ENCODE data around the gene VIL1. TPM values are rescaled to one million over a fixed set of nuclear protein-coding genes. Genes with fewer than 3 reads are reported as not detected.

The VIL1 gene
- total RNA-seq, 1 experiment from 2014 or later = 3.0 TPM

DNA sequence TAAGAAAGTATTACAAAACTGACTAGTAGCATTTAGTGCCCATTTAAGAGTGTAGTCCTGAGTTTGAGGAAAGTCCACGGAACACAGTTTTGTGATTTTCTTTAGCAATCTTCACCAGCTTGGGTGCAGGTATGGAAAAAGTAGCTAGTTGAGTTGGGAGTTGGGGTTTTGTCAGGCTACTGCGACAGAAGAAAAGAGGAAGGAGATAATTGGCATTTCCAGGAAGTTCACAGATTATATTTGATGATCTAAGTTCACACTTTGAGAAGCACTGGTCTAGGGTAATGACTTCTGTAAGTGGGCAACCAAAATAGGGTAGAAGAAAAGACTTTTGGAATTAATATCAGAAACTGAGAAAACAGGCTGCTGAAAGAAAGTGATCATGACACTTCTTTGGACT is 52.1 kb downstream of the VIL1 start:
- POLR2A ChIA-PET = no interaction called here
- Mint-ChIP-seq H3K36me3 (peaks cover 35% of the 10 kb centered on the region), H3K27ac (no peak overlapping the region), H3K4me1 (no peaks in the 10 kb centered on the region), H3K4me3 (no peak overlapping the region), H3K27me3 (ENCODE audit: low read depth) (no peaks in the 10 kb centered on the region), H3K9me3 (no peaks in the 10 kb centered on the region)
- TF ChIP-seq, protein P1, sequence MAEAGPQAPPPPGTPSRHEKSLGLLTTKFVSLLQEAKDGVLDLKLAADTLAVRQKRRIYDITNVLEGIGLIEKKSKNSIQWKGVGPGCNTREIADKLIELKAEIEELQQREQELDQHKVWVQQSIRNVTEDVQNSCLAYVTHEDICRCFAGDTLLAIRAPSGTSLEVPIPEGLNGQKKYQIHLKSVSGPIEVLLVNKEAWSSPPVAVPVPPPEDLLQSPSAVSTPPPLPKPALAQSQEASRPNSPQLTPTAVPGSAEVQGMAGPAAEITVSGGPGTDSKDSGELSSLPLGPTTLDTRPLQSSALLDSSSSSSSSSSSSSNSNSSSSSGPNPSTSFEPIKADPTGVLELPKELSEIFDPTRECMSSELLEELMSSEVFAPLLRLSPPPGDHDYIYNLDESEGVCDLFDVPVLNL (CRISPR knock-in tag; IDR thresholded peaks at IDR 0.05; ENCODE audit: borderline replicate concordance, low read depth) = no peak
- no peak for TF ChIP-seq NFE2L1 (CRISPR knock-in tag; IDR thresholded peaks at IDR 0.05)
- TF ChIP-seq ZNF121 (CRISPR knock-in tag; IDR thresholded peaks at IDR 0.05) = no peak
- TF ChIP-seq, protein P2, sequence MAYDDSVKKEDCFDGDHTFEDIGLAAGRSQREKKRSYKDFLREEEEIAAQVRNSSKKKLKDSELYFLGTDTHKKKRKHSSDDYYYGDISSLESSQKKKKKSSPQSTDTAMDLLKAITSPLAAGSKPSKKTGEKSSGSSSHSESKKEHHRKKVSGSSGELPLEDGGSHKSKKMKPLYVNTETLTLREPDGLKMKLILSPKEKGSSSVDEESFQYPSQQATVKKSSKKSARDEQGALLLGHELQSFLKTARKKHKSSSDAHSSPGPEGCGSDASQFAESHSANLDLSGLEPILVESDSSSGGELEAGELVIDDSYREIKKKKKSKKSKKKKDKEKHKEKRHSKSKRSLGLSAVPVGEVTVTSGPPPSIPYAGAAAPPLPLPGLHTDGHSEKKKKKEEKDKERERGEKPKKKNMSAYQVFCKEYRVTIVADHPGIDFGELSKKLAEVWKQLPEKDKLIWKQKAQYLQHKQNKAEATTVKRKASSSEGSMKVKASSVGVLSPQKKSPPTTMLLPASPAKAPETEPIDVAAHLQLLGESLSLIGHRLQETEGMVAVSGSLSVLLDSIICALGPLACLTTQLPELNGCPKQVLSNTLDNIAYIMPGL (CRISPR knock-in tag; IDR thresholded peaks at IDR 0.05) = no peak
- no peak for TF ChIP-seq ZNF416 (CRISPR knock-in tag; IDR thresholded peaks at IDR 0.05)
- TF ChIP-seq TEAD1 (CRISPR knock-in tag; IDR thresholded peaks at IDR 0.05) = no peak
- TF ChIP-seq, protein P3, sequence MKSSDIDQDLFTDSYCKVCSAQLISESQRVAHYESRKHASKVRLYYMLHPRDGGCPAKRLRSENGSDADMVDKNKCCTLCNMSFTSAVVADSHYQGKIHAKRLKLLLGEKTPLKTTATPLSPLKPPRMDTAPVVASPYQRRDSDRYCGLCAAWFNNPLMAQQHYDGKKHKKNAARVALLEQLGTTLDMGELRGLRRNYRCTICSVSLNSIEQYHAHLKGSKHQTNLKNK (CRISPR knock-in tag; IDR thresholded peaks at IDR 0.05) = no peak
- TF ChIP-seq, protein P4, sequence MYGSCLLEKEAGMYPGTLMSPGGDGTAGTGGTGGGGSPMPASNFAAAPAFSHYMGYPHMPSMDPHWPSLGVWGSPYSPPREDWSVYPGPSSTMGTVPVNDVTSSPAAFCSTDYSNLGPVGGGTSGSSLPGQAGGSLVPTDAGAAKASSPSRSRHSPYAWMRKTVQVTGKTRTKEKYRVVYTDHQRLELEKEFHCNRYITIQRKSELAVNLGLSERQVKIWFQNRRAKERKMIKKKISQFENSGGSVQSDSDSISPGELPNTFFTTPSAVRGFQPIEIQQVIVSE (CRISPR knock-in tag; IDR thresholded peaks at IDR 0.05; ENCODE audit: borderline replicate concordance) = no peak
- TF ChIP-seq ZNF317 (CRISPR knock-in tag; IDR thresholded peaks at IDR 0.05; ENCODE audit: borderline replicate concordance, low read depth) = no peak
- TF ChIP-seq, protein P5, sequence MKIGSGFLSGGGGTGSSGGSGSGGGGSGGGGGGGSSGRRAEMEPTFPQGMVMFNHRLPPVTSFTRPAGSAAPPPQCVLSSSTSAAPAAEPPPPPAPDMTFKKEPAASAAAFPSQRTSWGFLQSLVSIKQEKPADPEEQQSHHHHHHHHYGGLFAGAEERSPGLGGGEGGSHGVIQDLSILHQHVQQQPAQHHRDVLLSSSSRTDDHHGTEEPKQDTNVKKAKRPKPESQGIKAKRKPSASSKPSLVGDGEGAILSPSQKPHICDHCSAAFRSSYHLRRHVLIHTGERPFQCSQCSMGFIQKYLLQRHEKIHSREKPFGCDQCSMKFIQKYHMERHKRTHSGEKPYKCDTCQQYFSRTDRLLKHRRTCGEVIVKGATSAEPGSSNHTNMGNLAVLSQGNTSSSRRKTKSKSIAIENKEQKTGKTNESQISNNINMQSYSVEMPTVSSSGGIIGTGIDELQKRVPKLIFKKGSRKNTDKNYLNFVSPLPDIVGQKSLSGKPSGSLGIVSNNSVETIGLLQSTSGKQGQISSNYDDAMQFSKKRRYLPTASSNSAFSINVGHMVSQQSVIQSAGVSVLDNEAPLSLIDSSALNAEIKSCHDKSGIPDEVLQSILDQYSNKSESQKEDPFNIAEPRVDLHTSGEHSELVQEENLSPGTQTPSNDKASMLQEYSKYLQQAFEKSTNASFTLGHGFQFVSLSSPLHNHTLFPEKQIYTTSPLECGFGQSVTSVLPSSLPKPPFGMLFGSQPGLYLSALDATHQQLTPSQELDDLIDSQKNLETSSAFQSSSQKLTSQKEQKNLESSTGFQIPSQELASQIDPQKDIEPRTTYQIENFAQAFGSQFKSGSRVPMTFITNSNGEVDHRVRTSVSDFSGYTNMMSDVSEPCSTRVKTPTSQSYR (CRISPR knock-in tag; IDR thresholded peaks at IDR 0.05) = no peak
- TF ChIP-seq, protein P6, sequence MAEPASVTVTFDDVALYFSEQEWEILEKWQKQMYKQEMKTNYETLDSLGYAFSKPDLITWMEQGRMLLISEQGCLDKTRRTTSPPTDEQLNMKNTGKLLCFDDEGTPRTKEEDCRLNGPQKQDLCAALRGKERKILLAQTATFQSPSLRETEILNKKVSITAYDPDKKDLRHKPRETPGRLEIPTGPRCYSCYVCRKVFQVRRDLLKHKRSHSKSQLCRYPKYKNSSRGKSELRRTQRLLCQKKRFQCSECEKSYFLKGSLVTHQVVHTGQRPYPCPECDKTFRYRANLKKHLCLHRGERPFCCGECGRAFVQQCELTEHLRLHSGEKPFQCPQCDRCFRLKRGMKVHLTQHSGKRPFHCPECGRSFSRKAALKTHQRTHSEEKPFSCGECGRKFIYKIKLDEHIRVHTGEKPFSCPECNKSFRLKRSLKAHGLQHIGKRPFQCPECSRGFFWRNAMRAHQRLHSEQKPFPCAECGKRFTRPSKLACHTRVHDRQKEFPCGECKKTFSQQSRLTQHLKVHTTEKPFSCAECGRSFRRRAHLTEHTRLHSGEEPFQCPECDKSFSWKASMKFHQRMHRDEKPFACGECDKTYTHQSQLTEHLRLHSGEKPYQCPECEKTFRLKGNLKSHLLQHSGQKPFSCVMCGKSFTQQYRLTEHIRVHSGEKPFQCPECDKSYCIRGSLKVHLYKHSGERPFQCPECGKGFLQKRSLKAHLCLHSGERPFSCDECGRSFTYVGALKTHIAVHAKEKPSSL (CRISPR knock-in tag; conservative IDR thresholded peaks at IDR 0.05) = no peak
- no peak for TF ChIP-seq MXD4 (CRISPR knock-in tag; IDR thresholded peaks at IDR 0.05; ENCODE audit: borderline replicate concordance)
- no peak for TF ChIP-seq NFYB (CRISPR knock-in tag; conservative IDR thresholded peaks at IDR 0.05; ENCODE audit: low read depth)
- TF ChIP-seq NR3C1 (CRISPR knock-in tag; conservative IDR thresholded peaks at IDR 0.05; ENCODE audit: low read depth) = no peak
- no peak for TF ChIP-seq ELF4 (CRISPR knock-in tag; IDR thresholded peaks at IDR 0.05; ENCODE audit: low read depth)
- no peak for TF ChIP-seq ZNF219 (CRISPR knock-in tag; IDR thresholded peaks at IDR 0.05; ENCODE audit: borderline replicate concordance)
- no peak for TF ChIP-seq EMX1 (CRISPR knock-in tag; IDR thresholded peaks at IDR 0.05)
- TF ChIP-seq, protein P7, sequence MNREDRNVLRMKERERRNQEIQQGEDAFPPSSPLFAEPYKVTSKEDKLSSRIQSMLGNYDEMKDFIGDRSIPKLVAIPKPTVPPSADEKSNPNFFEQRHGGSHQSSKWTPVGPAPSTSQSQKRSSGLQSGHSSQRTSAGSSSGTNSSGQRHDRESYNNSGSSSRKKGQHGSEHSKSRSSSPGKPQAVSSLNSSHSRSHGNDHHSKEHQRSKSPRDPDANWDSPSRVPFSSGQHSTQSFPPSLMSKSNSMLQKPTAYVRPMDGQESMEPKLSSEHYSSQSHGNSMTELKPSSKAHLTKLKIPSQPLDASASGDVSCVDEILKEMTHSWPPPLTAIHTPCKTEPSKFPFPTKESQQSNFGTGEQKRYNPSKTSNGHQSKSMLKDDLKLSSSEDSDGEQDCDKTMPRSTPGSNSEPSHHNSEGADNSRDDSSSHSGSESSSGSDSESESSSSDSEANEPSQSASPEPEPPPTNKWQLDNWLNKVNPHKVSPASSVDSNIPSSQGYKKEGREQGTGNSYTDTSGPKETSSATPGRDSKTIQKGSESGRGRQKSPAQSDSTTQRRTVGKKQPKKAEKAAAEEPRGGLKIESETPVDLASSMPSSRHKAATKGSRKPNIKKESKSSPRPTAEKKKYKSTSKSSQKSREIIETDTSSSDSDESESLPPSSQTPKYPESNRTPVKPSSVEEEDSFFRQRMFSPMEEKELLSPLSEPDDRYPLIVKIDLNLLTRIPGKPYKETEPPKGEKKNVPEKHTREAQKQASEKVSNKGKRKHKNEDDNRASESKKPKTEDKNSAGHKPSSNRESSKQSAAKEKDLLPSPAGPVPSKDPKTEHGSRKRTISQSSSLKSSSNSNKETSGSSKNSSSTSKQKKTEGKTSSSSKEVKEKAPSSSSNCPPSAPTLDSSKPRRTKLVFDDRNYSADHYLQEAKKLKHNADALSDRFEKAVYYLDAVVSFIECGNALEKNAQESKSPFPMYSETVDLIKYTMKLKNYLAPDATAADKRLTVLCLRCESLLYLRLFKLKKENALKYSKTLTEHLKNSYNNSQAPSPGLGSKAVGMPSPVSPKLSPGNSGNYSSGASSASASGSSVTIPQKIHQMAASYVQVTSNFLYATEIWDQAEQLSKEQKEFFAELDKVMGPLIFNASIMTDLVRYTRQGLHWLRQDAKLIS (CRISPR knock-in tag; IDR thresholded peaks at IDR 0.05; ENCODE audit: borderline replicate concordance) = no peak
- CTCF ChIA-PET = no interaction called here
- no peak for DNase-seq (ENCODE audit: low spot score)
- ATAC-seq = no peak
